NCI-H82 treated with DMSO at 0.1 percent for 48 hours (cell line): Measurements from ENCODE around the gene MUC6.
"Not testable (repeated sequence)": the region's sequence is repeated elsewhere in the genome, so short reads cannot be mapped to it uniquely, and the experiment has no call there.

ENCODE experiments used
- DNase-seq: peaks from one replicate; lab custom pipeline; 2025; ENCODE audit not compliant: unreplicated experiment; lab: John Stamatoyannopoulos, UW

The MUC6 gene

GRCh38 chr11:1025410-1026162 is 10.9 kb downstream of the MUC6 start:
- no peak for DNase-seq

DNA sequence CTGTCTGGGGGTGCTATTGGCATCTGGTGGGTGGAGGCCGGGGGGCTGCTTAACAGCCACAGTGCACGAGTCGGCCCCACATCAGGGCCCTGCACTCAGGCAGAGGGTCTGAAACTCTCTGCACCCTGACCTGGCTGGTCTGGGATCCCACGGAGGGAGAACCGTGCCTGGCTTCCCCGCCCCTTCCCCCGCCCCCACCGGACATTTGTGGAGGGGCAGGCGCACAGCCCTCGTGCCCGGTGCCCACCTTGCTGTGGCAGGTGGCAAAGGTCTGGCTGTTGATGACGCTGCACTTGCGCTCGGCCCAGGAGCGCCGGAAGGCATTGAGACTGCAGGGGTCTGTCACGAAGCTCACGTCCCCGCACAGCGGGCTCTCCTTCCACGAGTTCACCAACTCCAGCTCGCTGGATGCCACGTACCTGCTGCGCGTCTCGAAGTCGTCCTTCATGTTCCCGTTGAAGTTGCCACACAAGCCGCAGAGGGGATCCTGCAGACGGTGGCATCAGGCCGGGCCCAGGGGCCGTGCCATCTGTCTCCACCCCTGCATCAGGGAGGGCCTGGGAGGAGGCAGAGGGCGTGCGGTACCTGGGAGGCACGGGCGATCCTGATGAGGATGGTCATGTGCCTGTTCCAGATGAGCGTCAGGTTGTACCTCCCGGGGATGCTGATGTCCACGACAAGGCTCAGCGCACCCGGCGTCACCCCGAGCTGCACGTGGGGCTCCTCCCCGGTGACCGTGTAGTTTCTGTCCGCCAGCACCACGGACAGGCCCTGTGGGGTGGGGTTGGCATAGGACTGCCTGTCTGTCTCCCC is 11.7 kb downstream of the MUC6 start:
- no peak for DNase-seq

DNA sequence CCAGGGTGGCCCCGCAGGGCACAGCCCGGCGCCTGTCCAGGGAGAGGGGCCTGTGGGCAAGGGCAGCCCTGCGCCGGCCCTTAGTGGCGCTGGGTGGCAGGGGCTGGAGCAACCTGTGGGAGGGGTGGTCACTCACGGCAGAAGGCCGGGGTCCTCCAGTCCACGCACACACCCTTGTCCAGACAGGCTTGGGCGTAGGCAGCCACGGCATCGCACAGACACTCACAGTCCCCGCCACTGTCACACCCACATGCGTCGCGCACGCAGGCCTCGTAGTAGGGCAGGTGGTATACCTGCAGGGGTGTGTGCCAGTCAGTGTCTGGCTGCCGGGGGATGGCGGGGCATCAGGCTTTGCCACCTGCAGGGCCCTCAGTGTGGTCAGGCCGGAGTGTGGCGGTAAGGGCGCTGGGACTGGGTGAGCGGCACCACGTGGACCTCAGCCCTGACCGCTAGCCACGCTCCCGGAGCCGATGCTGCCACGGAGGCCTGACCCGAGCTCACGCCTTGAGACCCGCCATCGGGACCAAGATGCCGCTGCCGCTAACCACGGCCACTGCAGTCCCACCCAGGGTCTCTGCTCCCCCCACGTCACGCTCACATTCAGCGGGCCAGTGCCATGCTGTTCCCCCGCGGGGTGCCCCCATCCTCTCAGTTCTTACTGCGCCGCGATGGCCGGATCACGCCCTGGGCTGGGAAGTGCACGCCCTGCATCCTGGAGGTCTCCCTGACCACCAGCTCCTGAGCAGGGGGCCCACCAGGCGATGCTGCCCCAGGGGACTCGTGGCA is 12.5 kb downstream of the MUC6 start:
- DNase-seq, result no peak

DNA sequence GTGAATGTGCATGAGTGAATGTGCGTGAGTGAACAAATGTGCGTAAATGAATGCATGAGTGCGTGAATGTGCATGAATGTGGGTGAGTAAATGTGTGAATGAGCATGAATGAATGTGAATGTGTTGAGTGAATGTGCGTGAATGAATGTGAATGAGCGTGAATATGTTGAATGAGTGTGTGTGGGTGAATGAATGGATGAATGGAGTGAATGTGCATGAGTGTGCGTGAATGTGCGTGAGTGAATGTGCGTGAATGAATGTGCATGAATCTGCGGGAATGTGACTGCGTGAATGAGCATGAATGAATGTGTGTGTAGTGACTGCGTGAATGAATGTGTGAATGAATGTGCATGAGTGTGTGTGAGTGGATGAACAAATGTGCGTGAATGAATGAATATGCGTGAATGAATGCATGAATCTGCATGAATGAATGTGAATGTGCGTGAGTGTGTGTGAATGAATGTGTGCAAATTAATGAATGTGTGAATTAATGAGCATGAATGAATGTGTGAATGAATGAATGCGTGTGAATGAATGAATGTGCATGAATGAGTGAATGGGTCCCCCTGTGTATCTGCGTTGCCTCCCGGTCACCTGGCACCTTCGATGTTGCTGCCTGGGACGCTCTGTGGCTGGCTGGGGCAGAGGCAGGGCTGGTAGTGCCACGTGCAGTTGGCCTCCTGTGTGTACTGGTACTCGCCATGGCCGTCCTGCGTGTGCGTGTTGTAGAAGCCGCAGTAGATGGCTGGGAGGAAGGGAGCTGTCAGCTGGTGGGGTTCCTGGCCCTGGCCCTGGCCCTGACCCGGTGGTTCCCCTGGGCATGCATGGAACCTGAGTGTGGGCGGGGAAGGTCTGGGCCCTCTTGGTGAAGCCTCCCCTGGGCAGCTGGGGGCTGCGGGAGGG is 13.4 kb downstream of the MUC6 start:
- DNase-seq, result no peak

- DNase-seq, result no peak
Observed at GRCh38 chr11:1022411-1022810, 14.1 kb downstream of the MUC6 start.

- no peak for DNase-seq
Observed at GRCh38 chr11:1020211-1020905, 16.2 kb downstream of the MUC6 start.

DNA sequence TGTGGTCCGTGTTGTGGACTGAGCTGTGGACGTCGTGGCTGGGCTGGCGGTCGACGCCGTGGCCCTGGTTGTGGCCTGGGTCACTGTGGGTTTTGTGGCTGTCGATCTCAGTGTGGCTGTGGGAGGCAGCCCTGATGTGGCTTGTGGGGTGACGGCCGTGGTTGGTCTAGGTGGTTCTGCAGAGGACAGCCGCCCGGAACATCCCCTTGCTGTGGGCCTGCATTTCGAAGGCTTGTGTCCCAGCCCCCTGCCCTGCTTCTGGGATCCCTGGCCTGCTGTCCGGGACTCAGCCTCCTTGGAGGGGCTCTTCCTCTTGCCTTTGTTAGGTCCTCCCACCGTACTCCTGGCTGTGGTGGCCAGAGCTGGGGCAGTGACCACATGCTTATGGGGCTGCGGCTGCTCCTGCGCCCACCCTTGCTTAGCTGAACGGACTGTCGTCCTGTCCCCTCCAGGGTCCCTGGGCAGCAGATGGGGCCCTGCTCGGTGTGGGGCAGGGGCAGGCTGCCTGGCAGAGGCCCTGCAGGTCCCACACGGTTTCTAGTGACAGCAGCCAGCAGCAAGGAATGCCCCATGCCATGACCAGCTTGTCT is 17.1 kb downstream of the MUC6 start:
- DNase-seq, result no peak

DNA sequence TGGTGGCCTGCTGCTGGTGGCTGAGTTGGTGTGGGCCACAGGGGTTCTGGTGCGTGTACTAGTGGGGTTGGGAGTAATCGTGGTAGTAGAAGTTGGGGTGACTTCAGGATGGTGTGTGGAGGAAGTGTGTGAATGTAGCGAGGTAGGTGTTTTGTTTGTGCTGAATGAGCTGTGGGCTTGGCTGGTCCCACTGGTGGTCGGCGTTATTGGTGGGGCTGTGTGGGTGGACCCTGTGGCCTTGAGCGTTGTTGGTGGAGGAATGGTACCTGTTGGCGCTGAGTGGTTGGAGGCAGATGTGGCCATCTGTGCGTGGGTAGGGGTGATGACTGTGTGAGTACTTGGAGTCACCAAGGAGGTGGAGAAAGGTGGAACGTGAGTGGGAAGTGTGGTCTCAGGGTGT is 18.4 kb downstream of the MUC6 start:
- no peak for DNase-seq

GRCh38 chr11:1017269-1018005 is 19.1 kb downstream of the MUC6 start:
- no peak for DNase-seq

DNA sequence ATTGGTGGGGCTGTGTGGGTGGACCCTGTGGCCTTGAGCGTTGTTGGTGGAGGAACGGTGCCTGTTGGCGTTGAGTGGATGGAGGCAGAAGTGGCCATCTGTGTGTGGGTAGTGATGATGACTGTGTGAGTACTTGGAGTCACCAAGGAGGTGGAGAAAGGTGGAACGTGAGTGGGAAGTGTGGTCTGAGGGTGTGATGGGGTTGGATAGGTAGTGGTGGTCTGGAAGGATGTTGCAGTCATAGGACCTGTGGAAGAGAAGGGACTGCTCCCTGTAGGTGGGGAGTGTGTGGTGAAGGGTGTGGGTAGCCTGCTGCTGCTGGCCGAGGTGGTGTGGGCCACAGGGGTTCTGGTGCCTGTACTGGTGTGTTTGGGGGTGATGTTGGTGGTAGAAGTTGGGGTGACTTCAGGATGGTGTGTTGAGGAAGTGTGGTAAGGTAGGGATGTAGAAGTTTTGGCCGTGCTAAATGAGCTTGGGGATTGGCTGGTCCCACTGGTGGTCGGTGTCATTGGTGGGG is 19.9 kb downstream of the MUC6 start:
- DNase-seq, result not testable (repeated sequence)

GRCh38 chr11:1015826-1016545 is 20.5 kb downstream of the MUC6 start:
- no peak for DNase-seq

- DNase-seq, result no peak
Observed at GRCh38 chr11:1015064-1015463, 21.5 kb downstream of the MUC6 start.

DNA sequence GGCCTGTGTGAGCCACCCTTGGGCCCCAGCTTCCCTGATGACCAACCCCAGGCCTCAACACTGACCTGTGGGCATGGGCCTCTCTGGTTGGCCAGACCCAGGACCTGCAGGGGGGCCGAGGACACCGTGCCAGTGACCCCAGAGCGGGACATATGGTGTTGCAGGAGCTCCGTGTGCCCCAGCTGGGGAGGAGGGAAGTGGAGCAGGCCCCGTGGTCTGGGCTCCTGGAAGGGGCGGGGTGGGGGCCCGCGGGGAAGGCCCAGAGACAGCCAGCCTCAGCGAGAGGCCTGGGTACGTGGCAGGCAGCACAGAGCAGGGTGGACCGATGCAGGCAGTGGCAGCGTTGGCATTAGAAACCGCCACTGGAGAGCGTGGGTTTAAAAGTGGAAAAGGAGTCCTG is 22.2 kb downstream of the MUC6 start:
- no peak for DNase-seq

- no peak for DNase-seq
Observed at GRCh38 chr11:1013631-1013935, 22.9 kb downstream of the MUC6 start.

- no peak for DNase-seq
Observed at GRCh38 chr11:1012740-1013630, 23.5 kb downstream of the MUC6 start.

- no peak for DNase-seq
Observed at GRCh38 chr11:1012291-1012690, 24.2 kb downstream of the MUC6 start.

GRCh38 chr11:1011320-1011698 is 25.2 kb downstream of the MUC6 start:
- DNase-seq, result no peak
